Panc1 (cell line): ENCODE results near the gene AMDHD2. TPM values are rescaled to one million over a fixed set of nuclear protein-coding genes. Genes with fewer than 3 reads are reported as not detected.

Experiments
- ATAC-seq: fragments of 200-7000 bp; cut with Tn5 transposase; 2 replicates; pipeline ENCODE4 v1.9.1; 2020; ENCODE audit warnings: mild to moderate bottlenecking, moderate library complexity
- BruUV-seq: library from RNA; stranded (reverse); fragments of 400-500 nt; replicated peaks from 2 replicates; lab custom pipeline; 2021; lab: Mats Ljungman, UMichigan
- CTCF ChIA-PET: fragments of 300-600 bp; sonication (Branson Sonifier 250); formaldehyde crosslinking; loops from one replicate; lab custom pipeline; 2022; ENCODE audit warnings: antibody characterized with exemption; lab: Charles Lee
- POLR2A ChIA-PET: fragments of 300-600 bp; sonication (Branson Sonifier 250); formaldehyde crosslinking; loops from one replicate; lab custom pipeline; 2022; ENCODE audit warnings: antibody characterized with exemption; lab: Charles Lee
- DNase-seq: peaks from one replicate; pipeline ENCODE4 v3.0.0-alpha.2; 2010; ENCODE audit warnings: low read depth, low spot score
- H3K27ac ChIP-seq: 2 replicates; pipeline ENCODE4 v1.5.1; 2011; ENCODE audit warnings: mild to moderate bottlenecking, low read length, inconsistent platforms
- H3K27me3 ChIP-seq: fragments of 200-500 bp; sonication (Bioruptor generic); 2 replicates; pipeline ENCODE4 v1.6.0; 2014; ENCODE audit warnings: low read length, inconsistent platforms; ENCODE audit not compliant: control insufficient read depth, insufficient read depth
- H3K36me3 ChIP-seq: fragments of 200-500 bp; sonication (Bioruptor generic); 2 replicates; pipeline ENCODE4 v1.5.1; 2014; ENCODE audit warnings: inconsistent platforms, mild to moderate bottlenecking, low read length, moderate library complexity; ENCODE audit not compliant: control insufficient read depth, insufficient read depth
- H3K4me1 ChIP-seq: 2 replicates; pipeline ENCODE4 v1.5.1; 2011; ENCODE audit warnings: inconsistent platforms, mild to moderate bottlenecking, low read length, moderate library complexity; ENCODE audit not compliant: control insufficient read depth, insufficient read depth
- H3K4me3 ChIP-seq, 2 experiments: 2 replicates each; pipeline ENCODE4 v1.5.1; 2011 to 2012; ENCODE audit warnings: low read depth in 2 of 2, low read length in 2 of 2, mild to moderate bottlenecking in 2 of 2, inconsistent platforms in 1 of 2, moderate library complexity in 1 of 2
- H3K9me3 ChIP-seq: fragments of 200-500 bp; sonication (Bioruptor generic); 2 replicates; pipeline ENCODE4 v1.5.1; 2014; ENCODE audit warnings: low read depth, mild to moderate bottlenecking, inconsistent platforms, low read length, moderate library complexity; ENCODE audit not compliant: control insufficient read depth, insufficient read depth
- CTCF ChIP-seq: fragments of 450-650 bp; IDR thresholded peaks from 2 replicates; pipeline ENCODE4 v1.5.1; 2017; ENCODE audit warnings: mild to moderate bottlenecking
- POLR2AphosphoS5 ChIP-seq: IDR thresholded peaks from 2 replicates; pipeline ENCODE4 v1.6.1; 2012; ENCODE audit warnings: mild to moderate bottlenecking, low read depth, low read length, moderate library complexity
- REST ChIP-seq, 2 experiments: IDR thresholded peaks; 2 replicates each; pipeline ENCODE4 v1.6.1; 2011 to 2012; ENCODE audit warnings: low read depth in 2 of 2, control low read depth in 1 of 2, low read length in 1 of 2, mild to moderate bottlenecking in 1 of 2, moderate library complexity in 1 of 2; ENCODE audit not compliant: insufficient read depth in 1 of 2
- SIN3A ChIP-seq: IDR thresholded peaks from 2 replicates; pipeline ENCODE4 v1.6.1; 2012; ENCODE audit warnings: low read depth, mild to moderate bottlenecking, low read length, moderate library complexity, borderline replicate concordance; ENCODE audit not compliant: insufficient read depth
- TCF7L2 ChIP-seq: IDR thresholded peaks from 2 replicates; pipeline ENCODE4 v1.6.1; 2011; ENCODE audit warnings: mild to moderate bottlenecking, low read depth, low read length, inconsistent platforms
- in situ Hi-C: cut with HindIII; loops from 2 replicates; pipeline ENCODE4 v1.10.0; 2016; ENCODE audit warnings: low sequenced_read_pairs, low pct_unique_long_range_greater_than_20kb
- intact Hi-C: fragments of 100-400 bp; cut with micrococcal nuclease; formaldehyde crosslinking; loops from one replicate; pipeline ENCODE4 v1.10.0; 2022; ENCODE audit not compliant: unreplicated experiment
- total RNA-seq: library from RNA; stranded (reverse); gene quantifications from one replicate; pipeline ENCODE4 v1.2.1, GENCODE V29; 2021; ENCODE audit not compliant: unreplicated experiment

AMDHD2 gene
- total RNA-seq, 1 experiment from 2014 or later = 87.5 TPM

- TF ChIP-seq TCF7L2 = no peak
- no peak for TF ChIP-seq SIN3A
- TF ChIP-seq CTCF = no peak
- TF ChIP-seq POLR2AphosphoS5 = no peak
- no peak for TF ChIP-seq REST (IDR thresholded peaks at IDR 0.05; ENCODE audit: insufficient read depth in 1 of 2, low read depth in 2 of 2, low read length in 1 of 2)
- H3K4me1 ChIP-seq = peaks cover 23% of the 10 kb centered on the region
- no peak overlapping the region for H3K27ac ChIP-seq
- intact Hi-C loops = no loop called here
- ChIA-PET CTCF (interaction anchor here (1.0 to 1.9 kb wide), 3 partner anchors 14 to 211 kb away, joined by 4 to 6 read pairs (median 4); partner anchors contain the start of gene NTN3), POLR2A (no interaction called here)
- in situ Hi-C loops = no loop called here
- no peak for DNase-seq
- no peaks in the 10 kb centered on the region for H3K9me3 ChIP-seq
- no peak overlapping the region for H3K4me3 ChIP-seq
- no peaks in the 10 kb centered on the region for H3K27me3 ChIP-seq
- BruUV-seq = no TSS peak
- H3K36me3 ChIP-seq = no peaks in the 10 kb centered on the region; the same call in 1 of the 2 replicates
- ATAC-seq = peak; percentile 48
Measured at GRCh38 chr16:2500430-2500917, 19.7 kb upstream of the AMDHD2 start.

GRCh38 chr16:2500918-2501750 is 19.0 kb upstream of the AMDHD2 start:
- ATAC-seq (peak; percentile 94), DNase-seq (peak; percentile 42)
- Histone ChIP-seq H3K27ac (no peak overlapping the region; the same call in 1 of the 2 replicates), H3K4me1 (peaks cover 23% of the 10 kb centered on the region), H3K36me3 (no peaks in the 10 kb centered on the region; the same call in 1 of the 2 replicates), H3K27me3 (no peaks in the 10 kb centered on the region), H3K4me3 (no peak overlapping the region), H3K9me3 (no peaks in the 10 kb centered on the region)
- in situ Hi-C loops (no loop called here), intact Hi-C loops (no loop called here)
- TF ChIP-seq TCF7L2 (no peak), REST (IDR thresholded peaks at IDR 0.05; ENCODE audit: insufficient read depth in 1 of 2, low read depth in 2 of 2, low read length in 1 of 2) (peak in 1 of 2 experiments; percentile 52; a peak in 1 of 4 replicates), CTCF (peak; percentile 97), POLR2AphosphoS5 (no peak), SIN3A (no peak)
- ChIA-PET CTCF (interaction anchor here (0.6 to 1.9 kb wide), 8 partner anchors 13 to 212 kb away, joined by 3 to 6 read pairs (median 4); partner anchors contain the start of genes NTN3 and TBC1D24), POLR2A (interaction anchor here (0.6 to 0.7 kb wide), 2 partner anchors 32 to 33 kb away, joined by 5 to 10 read pairs; no protein-coding TSS in a partner anchor)
- no TSS peak for BruUV-seq
